Non-pigmented ciliary epithelial cell (primary cell): Measurements from ENCODE around the gene NEDD4L.
"Not testable (repeated sequence)": the region's sequence is repeated elsewhere in the genome, so short reads cannot be mapped to it uniquely, and the experiment has no call there.

ENCODE experiments used
- DNase-seq: peaks from one replicate; pipeline ENCODE4 v3.0.0-alpha.2; 2010; ENCODE audit warnings: low read depth

The NEDD4L gene

GRCh38 chr18:58156516-58156915 is 112.5 kb downstream of the NEDD4L start:
- DNase-seq = no peak

GRCh38 chr18:58157237-58157636 is 113.2 kb downstream of the NEDD4L start:
- DNase-seq = no peak

GRCh38 chr18:58158008-58158407 is 114.0 kb downstream of the NEDD4L start:
- DNase-seq = no peak

- no peak for DNase-seq
Observed at GRCh38 chr18:58158459-58158858, 114.4 kb downstream of the NEDD4L start.

GRCh38 chr18:58161659-58162058 is 117.6 kb downstream of the NEDD4L start:
- DNase-seq = no peak

GRCh38 chr18:58162127-58162526 is 118.1 kb downstream of the NEDD4L start:
- DNase-seq = no peak

- DNase-seq = no peak
Observed at GRCh38 chr18:58163004-58163590, 119.1 kb downstream of the NEDD4L start.

- DNase-seq = no peak
Observed at GRCh38 chr18:58166278-58166844, 122.3 kb downstream of the NEDD4L start.

GRCh38 chr18:58167073-58167472 is 123.0 kb downstream of the NEDD4L start:
- DNase-seq = no peak

GRCh38 chr18:58168221-58168620 is 124.2 kb downstream of the NEDD4L start:
- DNase-seq = no peak

GRCh38 chr18:58168993-58169392 is 125.0 kb downstream of the NEDD4L start:
- DNase-seq = no peak

- no peak for DNase-seq
Observed at GRCh38 chr18:58169472-58169871, 125.4 kb downstream of the NEDD4L start.

- DNase-seq = not testable (repeated sequence)
Observed at GRCh38 chr18:58170036-58170435, 126.0 kb downstream of the NEDD4L start.

- no peak for DNase-seq
Observed at GRCh38 chr18:58172031-58172430, 128.0 kb downstream of the NEDD4L start.

- DNase-seq = no peak
Observed at GRCh38 chr18:58174285-58174684, 130.3 kb downstream of the NEDD4L start.

- no peak for DNase-seq
Observed at GRCh38 chr18:58175122-58175785, 131.2 kb downstream of the NEDD4L start.

GRCh38 chr18:58175786-58176176 is 131.8 kb downstream of the NEDD4L start:
- no peak for DNase-seq

GRCh38 chr18:58177004-58177717 is 133.1 kb downstream of the NEDD4L start:
- DNase-seq = peak; percentile 84

GRCh38 chr18:58177896-58178470 is 134.0 kb downstream of the NEDD4L start:
- DNase-seq = no peak

GRCh38 chr18:58178511-58178910 is 134.5 kb downstream of the NEDD4L start:
- DNase-seq = peak; percentile 10

GRCh38 chr18:58180172-58180571 is 136.1 kb downstream of the NEDD4L start:
- no peak for DNase-seq

GRCh38 chr18:58180738-58181353 is 136.8 kb downstream of the NEDD4L start:
- no peak for DNase-seq
